ENCODE results near the gene RSPRY1.

RSPRY1 gene

DNA sequence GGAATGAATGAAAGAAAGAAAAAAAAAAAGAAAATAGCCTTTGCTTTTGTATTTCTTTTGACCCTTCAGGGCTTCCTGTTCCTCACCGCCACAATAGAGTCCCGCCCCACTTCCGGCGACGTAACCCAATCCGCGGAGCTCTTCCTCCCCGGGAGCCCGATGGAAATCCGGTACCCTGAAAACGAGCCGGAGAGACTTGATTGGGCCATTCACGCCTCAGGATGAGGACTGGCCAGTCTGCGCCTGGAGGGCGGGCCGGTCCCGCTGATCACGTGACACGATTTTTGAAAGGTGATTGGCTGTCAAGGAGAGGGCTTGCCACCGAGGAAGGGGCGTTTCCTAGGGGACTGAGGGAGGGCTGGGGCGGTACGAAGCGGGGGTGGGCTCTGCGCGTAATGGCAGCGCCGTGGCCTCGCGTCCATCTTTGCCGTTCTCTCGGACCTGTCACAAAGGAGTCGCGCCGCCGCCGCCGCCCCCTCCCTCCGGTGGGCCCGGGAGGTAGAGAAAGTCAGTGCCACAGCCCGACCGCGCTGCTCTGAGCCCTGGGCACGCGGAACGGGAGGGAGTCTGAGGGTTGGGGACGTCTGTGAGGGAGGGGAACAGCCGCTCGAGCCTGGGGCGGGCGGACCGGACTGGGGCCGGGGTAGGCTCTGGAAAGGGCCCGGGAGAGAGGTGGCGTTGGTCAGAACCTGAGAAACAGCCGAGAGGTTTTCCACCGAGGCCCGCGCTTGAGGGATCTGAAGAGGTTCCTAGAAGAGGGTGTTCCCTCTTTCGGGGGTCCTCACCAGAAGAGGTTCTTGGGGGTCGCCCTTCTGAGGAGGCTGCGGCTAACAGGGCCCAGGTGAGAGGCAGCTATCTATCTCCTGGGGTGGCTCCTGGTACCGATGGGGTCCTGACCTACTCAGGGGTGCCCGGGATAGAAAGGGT is at the start of gene RSPRY1, which contains the start of gene PSME3IP1:
RSPRY1 (plus strand) TSS at position 385 of the 927 bp plus-strand sequence. CDS start 18,330 bp downstream, outside the sequence.
PSME3IP1 (minus strand) TSS at position 95 of the 927 bp plus-strand sequence. CDS start 12,185 bp downstream, outside the sequence.
- no peaks in the 10 kb centered on the region for H3K36me3 ChIP-seq (replicated peaks; ENCODE audit: insufficient read depth, low read length)
- no peaks in the 10 kb centered on the region for H3K9me2 ChIP-seq (replicated peaks; ENCODE audit: insufficient read depth, low read length)
- no peaks in the 10 kb centered on the region for H4K20me1 ChIP-seq (ENCODE audit: insufficient read depth, low read length)
- peak within 1 kb of the TSS; percentile 67; the same call in 1 of the 2 replicates for H3K27ac ChIP-seq (ENCODE audit: low read length)
- no peaks in the 10 kb centered on the region for H3K27me3 ChIP-seq (replicated peaks; ENCODE audit: insufficient read depth, low read length)
- peak within 1 kb of the TSS; percentile 89 for H3K9ac ChIP-seq (ENCODE audit: low read length)
- peaks cover 7% of the 10 kb centered on the region for H3K4me1 ChIP-seq (ENCODE audit: low read length)
- no peaks in the 10 kb centered on the region for H3K9me3 ChIP-seq (replicated peaks; ENCODE audit: insufficient read depth, low read length)
- H3K4me2 ChIP-seq (ENCODE audit: low read depth, low read length): peak within 1 kb of the TSS; percentile 95
- no peak for TF ChIP-seq EZH2phosphoT487 (IDR thresholded peaks at IDR 0.05; ENCODE audit: low read length)
- TF ChIP-seq, protein P1, sequence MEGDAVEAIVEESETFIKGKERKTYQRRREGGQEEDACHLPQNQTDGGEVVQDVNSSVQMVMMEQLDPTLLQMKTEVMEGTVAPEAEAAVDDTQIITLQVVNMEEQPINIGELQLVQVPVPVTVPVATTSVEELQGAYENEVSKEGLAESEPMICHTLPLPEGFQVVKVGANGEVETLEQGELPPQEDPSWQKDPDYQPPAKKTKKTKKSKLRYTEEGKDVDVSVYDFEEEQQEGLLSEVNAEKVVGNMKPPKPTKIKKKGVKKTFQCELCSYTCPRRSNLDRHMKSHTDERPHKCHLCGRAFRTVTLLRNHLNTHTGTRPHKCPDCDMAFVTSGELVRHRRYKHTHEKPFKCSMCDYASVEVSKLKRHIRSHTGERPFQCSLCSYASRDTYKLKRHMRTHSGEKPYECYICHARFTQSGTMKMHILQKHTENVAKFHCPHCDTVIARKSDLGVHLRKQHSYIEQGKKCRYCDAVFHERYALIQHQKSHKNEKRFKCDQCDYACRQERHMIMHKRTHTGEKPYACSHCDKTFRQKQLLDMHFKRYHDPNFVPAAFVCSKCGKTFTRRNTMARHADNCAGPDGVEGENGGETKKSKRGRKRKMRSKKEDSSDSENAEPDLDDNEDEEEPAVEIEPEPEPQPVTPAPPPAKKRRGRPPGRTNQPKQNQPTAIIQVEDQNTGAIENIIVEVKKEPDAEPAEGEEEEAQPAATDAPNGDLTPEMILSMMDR (IDR thresholded peaks at IDR 0.05; ENCODE audit: low read length): no peak
- TF ChIP-seq EZH2 (optimal IDR thresholded peaks at IDR 0.05; ENCODE audit: low read depth, low read length): no peak
- H2AFZ ChIP-seq (ENCODE audit: low read length): peak within 1 kb of the TSS; percentile 75
- peak within 1 kb of the TSS; percentile 97 for H3K4me3 ChIP-seq (ENCODE audit: low read length)
- peaks cover 95% of the 10 kb centered on the region for H3K79me2 ChIP-seq (ENCODE audit: low read length)
- H3F3A ChIP-seq (ENCODE audit: insufficient read depth, low read length): peaks cover 11% of the 10 kb centered on the region
- DNase-seq: peak; percentile 99

DNA sequence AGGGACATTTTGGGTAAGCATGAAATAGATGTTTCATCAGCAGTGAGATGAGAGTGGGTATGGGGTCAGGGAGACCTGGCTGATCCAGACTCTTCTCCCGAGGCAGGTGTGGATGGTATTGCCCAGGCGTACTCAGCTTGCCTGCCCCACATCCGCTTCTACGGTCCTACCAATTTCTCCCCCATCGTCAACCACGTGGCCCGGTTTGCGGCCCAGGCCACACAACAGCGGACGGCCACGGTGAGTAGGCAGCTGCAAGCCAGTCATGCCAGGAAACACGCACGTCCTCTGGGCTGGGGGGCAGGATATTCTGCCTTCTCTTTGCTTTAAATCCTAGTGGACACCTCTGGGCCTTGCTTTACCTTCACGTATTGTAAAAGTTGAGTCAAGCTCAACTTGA is 49.1 kb upstream of the RSPRY1 start:
- H3K36me3 ChIP-seq (replicated peaks; ENCODE audit: insufficient read depth, low read length): no peaks in the 10 kb centered on the region
- no peak for DNase-seq
- H3K27me3 ChIP-seq (replicated peaks; ENCODE audit: insufficient read depth, low read length): no peaks in the 10 kb centered on the region
- H4K20me1 ChIP-seq (ENCODE audit: insufficient read depth, low read length): no peaks in the 10 kb centered on the region
- no peak overlapping the region for H2AFZ ChIP-seq (ENCODE audit: low read length)
- H3K4me3 ChIP-seq (ENCODE audit: low read length): no peak overlapping the region
- H3K4me2 ChIP-seq (ENCODE audit: low read depth, low read length): no peak overlapping the region
- no peak overlapping the region for H3K27ac ChIP-seq (ENCODE audit: low read length)
- H3F3A ChIP-seq (ENCODE audit: insufficient read depth, low read length): 0 out of 2 replicates have a peak, but pooled peaks cover 3% of the 10 kb centered on the region
- no peak for TF ChIP-seq EZH2phosphoT487 (IDR thresholded peaks at IDR 0.05; ENCODE audit: low read length)
- TF ChIP-seq, protein P1 (IDR thresholded peaks at IDR 0.05; ENCODE audit: low read length): no peak
- TF ChIP-seq EZH2 (optimal IDR thresholded peaks at IDR 0.05; ENCODE audit: low read depth, low read length): no peak
- no peaks in the 10 kb centered on the region for H3K9me2 ChIP-seq (replicated peaks; ENCODE audit: insufficient read depth, low read length)
- no peaks in the 10 kb centered on the region for H3K9me3 ChIP-seq (replicated peaks; ENCODE audit: insufficient read depth, low read length)
- peaks cover 14% of the 10 kb centered on the region for H3K4me1 ChIP-seq (ENCODE audit: low read length)
- no peak overlapping the region for H3K9ac ChIP-seq (ENCODE audit: low read length)
- H3K79me2 ChIP-seq (ENCODE audit: low read length): no peaks in the 10 kb centered on the region

DNA sequence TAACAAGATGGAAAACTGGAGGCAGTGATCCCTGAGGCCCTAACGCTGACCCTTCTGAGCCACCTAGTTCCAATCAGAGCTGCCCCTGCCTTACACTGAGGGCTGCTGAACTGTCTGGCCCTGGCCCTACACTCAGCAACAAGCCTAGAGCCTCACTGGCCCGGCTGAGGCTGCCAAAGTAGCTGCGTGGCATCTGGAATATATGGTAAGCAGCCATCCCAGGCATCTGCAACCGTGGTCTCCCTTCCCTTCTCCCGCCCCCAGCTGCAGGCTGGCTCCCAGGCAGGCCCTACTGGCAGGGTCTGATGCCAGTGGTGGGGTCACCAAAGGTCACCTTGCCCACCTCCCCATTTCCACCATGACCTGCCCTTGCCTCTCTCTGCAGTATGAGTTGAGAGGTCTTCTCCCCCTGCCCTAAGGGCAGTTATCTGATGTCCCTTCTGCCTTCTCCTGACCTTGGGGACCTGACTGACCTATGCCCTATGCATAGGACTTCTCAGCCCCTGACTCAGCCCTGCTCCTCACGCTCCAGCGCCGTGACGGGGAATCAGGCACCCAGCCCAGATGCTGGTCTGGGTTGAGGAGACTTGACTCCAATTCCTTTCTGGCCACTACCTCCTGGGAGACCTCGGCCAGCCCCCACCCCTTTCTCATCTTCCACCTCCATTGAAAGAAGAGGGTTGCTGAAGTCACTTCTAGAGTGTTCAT is 48.4 kb upstream of the RSPRY1 start:
- H3K9me2 ChIP-seq (replicated peaks; ENCODE audit: insufficient read depth, low read length): no peaks in the 10 kb centered on the region
- no peaks in the 10 kb centered on the region for H3K9me3 ChIP-seq (replicated peaks; ENCODE audit: insufficient read depth, low read length)
- DNase-seq: no peak
- no peaks in the 10 kb centered on the region for H3K27me3 ChIP-seq (replicated peaks; ENCODE audit: insufficient read depth, low read length)
- no peaks in the 10 kb centered on the region for H3K79me2 ChIP-seq (ENCODE audit: low read length)
- no peak overlapping the region for H3K27ac ChIP-seq (ENCODE audit: low read length)
- H3F3A ChIP-seq (ENCODE audit: insufficient read depth, low read length): 0 out of 2 replicates have a peak, but pooled peaks cover 3% of the 10 kb centered on the region
- H3K4me3 ChIP-seq (ENCODE audit: low read length): no peak overlapping the region
- H3K4me2 ChIP-seq (ENCODE audit: low read depth, low read length): no peak overlapping the region
- H3K9ac ChIP-seq (ENCODE audit: low read length): no peak overlapping the region
- no peaks in the 10 kb centered on the region for H4K20me1 ChIP-seq (ENCODE audit: insufficient read depth, low read length)
- peaks cover 14% of the 10 kb centered on the region for H3K4me1 ChIP-seq (ENCODE audit: low read length)
- no peak overlapping the region for H2AFZ ChIP-seq (ENCODE audit: low read length)
- TF ChIP-seq, protein P1 (IDR thresholded peaks at IDR 0.05; ENCODE audit: low read length): no peak
- no peak for TF ChIP-seq EZH2phosphoT487 (IDR thresholded peaks at IDR 0.05; ENCODE audit: low read length)
- no peak for TF ChIP-seq EZH2 (optimal IDR thresholded peaks at IDR 0.05; ENCODE audit: low read depth, low read length)
- no peaks in the 10 kb centered on the region for H3K36me3 ChIP-seq (replicated peaks; ENCODE audit: insufficient read depth, low read length)

Data from MM.1S (cell line).